Measurements from ENCODE around the gene SNRPD2.
A peak's percentile ranks its signal among the peaks of the same experiment; 100 is the strongest.

The SNRPD2 gene

GRCh38 chr19:45717983-45718650 is 26.4 kb upstream of the SNRPD2 start:
- no peak for ATAC-seq
- TF ChIP-seq ISL1 (CRISPR knock-in tag; IDR thresholded peaks at IDR 0.05) (no peak), ARNTL (CRISPR knock-in tag; IDR thresholded peaks at IDR 0.05; ENCODE audit: borderline replicate concordance, low read depth) (no peak), CREB5 (CRISPR knock-in tag; IDR thresholded peaks at IDR 0.05; ENCODE audit: low read depth) (no peak), ZNF70 (CRISPR knock-in tag; IDR thresholded peaks at IDR 0.05) (no peak)

- TF ChIP-seq GLIS3 (CRISPR knock-in tag; IDR thresholded peaks at IDR 0.05) (no peak), ZNF8 (CRISPR knock-in tag; IDR thresholded peaks at IDR 0.05) (no peak), ISL1 (CRISPR knock-in tag; IDR thresholded peaks at IDR 0.05) (no peak), CREB5 (CRISPR knock-in tag; IDR thresholded peaks at IDR 0.05; ENCODE audit: low read depth) (no peak), ZNF70 (CRISPR knock-in tag; IDR thresholded peaks at IDR 0.05) (no peak), POU6F1 (CRISPR knock-in tag; IDR thresholded peaks at IDR 0.05; ENCODE audit: borderline replicate concordance, low read depth) (no peak), ZC3H10 (CRISPR knock-in tag; IDR thresholded peaks at IDR 0.05) (no peak), PPARA (CRISPR knock-in tag; IDR thresholded peaks at IDR 0.05; ENCODE audit: borderline replicate concordance) (no peak), OSR1 (CRISPR knock-in tag; IDR thresholded peaks at IDR 0.05) (no peak), CSRNP3 (CRISPR knock-in tag; IDR thresholded peaks at IDR 0.05) (no peak), TCF4 (CRISPR knock-in tag; IDR thresholded peaks at IDR 0.05; ENCODE audit: borderline replicate concordance) (no peak), ESRRG (CRISPR knock-in tag; IDR thresholded peaks at IDR 0.05) (no peak), ZFP30 (CRISPR knock-in tag; IDR thresholded peaks at IDR 0.05) (no peak), ARNTL (CRISPR knock-in tag; IDR thresholded peaks at IDR 0.05; ENCODE audit: borderline replicate concordance, low read depth) (no peak), ZFP3 (CRISPR knock-in tag; IDR thresholded peaks at IDR 0.05) (no peak), RARB (CRISPR knock-in tag; IDR thresholded peaks at IDR 0.05) (no peak), TSHZ2 (CRISPR knock-in tag; IDR thresholded peaks at IDR 0.05) (no peak), ZNF565 (CRISPR knock-in tag; conservative IDR thresholded peaks at IDR 0.05; ENCODE audit: low read depth) (no peak), TOX (CRISPR knock-in tag; IDR thresholded peaks at IDR 0.05; ENCODE audit: borderline replicate concordance) (no peak)
- ATAC-seq = peak; percentile 97
Measured at GRCh38 chr19:45717131-45717982, 25.6 kb upstream of the SNRPD2 start.
